ENCODE data around the gene GYG1.

The GYG1 gene

DNA sequence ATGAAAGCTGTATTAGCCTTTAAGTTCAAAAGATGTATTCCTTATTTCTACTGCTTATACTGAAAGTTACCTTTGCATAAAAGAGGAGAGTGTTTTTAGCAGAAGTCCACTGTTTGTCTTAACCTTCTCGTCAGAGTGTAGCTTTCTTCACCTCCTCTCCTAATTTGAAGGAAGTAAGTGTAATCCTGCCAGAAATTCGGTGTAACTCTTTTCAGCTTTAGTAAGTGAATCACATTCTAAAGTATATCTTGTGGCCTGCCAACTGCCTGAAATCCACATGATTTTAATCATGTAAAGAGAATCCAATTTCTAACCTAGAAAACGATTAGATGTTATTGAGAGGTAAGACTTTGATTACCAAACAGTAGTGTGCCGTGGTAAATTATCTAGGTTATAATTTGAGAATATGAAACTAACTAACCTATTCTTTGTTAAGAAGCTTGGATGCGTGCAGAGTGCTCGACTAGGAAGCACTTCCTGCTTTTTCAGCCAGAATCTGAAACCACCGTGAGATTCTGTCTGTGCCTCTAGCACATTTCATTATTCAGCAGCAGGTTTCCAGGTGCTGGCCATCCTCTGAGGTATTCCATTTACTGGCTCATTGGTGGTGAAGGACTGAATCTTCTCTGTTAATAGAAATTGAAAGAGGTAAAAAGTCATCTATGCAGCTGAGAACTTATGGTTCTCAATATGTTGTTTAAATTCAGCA is 7.5 kb downstream of the GYG1 start:
- TF ChIP-seq POLR2A (IDR thresholded peaks at IDR 0.05; ENCODE audit: low read length), result no peak
- no peak for TF ChIP-seq GATA1 (IDR thresholded peaks at IDR 0.05; ENCODE audit: low read depth, low read length)
- no peak for DNase-seq

DNA sequence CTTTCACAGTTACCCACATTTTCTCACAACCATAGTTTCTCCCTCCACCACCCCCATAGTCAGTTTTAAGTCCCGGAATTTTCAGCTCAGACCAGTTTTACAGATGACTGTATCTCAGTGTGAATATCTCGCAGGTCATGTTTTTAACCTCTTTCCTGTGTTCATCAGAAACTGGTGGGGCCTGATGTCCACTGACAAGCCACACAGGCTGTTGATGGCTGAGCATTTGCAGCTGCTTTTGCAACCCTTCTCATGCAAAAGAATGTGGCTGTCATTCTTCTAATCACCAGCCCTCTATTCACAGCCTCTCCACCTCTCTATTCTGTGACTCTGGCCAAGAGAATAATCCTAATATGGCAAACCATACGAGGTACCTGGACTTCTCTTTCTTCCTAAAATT is 8.5 kb downstream of the GYG1 start:
- DNase-seq, result no peak

DNA sequence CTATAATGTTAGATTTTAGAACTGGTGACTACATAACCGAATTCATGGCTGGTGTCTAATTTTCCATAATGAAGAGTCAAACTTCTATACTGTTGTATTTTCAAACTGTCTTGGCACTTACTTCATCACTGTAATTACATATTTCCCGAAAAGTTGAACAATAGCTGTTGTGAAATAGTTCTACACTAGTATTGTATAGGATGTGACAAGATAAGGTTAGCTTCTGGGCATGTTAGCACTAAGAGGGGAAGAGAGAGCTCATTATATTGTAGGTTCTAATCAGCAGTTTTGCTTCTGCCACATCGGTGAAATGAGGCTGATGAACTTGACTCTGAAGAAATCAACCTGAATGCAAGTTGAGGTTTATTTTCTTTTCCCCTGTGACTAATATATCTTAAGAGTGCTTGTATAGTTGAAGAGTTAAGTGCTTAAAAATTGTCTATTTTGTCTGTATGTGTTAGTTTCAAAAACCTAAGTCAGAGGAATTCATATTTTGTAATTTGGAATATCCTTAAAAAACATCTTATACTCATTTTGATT is 8.9 kb downstream of the GYG1 start:
- no peak for DNase-seq
- TF ChIP-seq GATA1 (IDR thresholded peaks at IDR 0.05; ENCODE audit: low read depth, low read length) (no peak), POLR2A (IDR thresholded peaks at IDR 0.05; ENCODE audit: low read length) (no peak)

More for the DNA sequence above, 8.5 kb downstream of the GYG1 start:
- TF ChIP-seq GATA1 (IDR thresholded peaks at IDR 0.05; ENCODE audit: low read depth, low read length) (no peak), POLR2A (IDR thresholded peaks at IDR 0.05; ENCODE audit: low read length) (no peak)

DNA sequence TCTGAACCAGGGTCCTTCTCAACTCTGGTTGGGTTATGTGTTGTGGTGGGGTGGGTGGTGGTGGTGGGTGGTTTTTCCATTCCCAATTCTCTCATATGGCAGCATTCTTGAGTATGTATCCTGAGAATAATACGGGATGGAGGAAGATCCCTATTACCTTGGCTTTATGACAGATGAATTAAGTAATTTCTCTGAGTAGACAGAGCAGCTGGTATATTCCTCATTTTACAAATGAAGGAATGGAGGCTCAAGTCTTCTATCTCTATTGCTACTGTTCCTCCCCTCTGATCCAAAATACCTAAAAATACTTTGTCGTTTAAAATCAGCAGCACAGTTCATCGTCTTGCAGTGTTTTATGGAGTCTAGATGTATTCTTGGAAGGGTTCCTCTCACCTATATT is 10.4 kb downstream of the GYG1 start:
- TF ChIP-seq POLR2A (IDR thresholded peaks at IDR 0.05; ENCODE audit: low read length) (no peak), GATA1 (IDR thresholded peaks at IDR 0.05; ENCODE audit: low read depth, low read length) (no peak)
- no peak for DNase-seq

DNA sequence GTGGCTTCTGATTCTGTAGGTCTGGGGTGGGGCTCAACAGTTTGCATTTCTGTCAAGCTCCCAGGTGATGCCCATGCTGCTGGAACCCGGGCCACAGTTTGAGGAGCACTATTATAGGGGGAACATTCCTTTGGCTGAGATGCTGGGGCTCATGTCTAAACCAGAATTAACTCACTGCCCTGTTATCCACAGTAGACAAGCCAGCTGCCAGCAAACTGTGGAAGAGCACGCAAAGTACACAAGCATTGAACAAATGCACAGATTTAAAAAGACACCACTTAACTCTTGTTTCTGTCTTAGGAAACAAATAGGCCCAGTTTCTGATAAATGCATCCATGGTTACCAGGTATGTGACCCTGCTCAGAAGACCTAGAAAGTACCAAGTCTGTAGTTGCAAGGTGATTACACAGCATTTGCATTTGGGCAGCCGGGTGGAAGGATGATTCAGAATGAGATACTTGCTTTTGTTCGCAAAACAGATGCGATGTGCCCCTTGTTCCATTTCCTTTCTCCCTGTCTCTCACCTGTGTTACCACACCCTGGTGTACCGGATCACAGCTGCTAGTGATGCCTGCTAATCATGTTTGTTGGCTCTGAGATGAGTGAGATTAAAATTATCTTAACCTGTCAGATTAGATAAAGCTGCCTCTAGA is 12.4 kb downstream of the GYG1 start:
- TF ChIP-seq POLR2A (IDR thresholded peaks at IDR 0.05; ENCODE audit: low read length), result no peak
- no peak for TF ChIP-seq GATA1 (IDR thresholded peaks at IDR 0.05; ENCODE audit: low read depth, low read length)
- DNase-seq, result no peak

DNA sequence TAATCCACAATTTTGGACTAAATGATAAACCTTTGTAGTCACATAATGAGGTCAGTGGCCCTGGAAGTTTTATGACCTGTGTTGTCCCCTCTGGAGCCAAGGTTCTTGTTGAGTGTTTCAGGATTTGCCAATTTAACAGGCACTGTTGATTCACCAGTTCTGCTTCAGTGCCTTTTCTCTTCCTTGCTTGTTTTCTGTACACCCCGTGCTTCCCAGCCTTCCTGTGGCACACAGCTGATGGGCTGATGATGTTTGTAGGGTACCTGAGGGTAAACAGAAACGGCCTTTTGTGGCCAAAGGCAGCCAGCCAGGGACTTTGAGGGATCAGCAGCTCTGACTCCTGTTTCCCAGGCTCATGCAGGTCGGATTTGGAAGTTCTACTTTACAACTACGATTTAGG is 13.3 kb downstream of the GYG1 start:
- DNase-seq, result no peak
- TF ChIP-seq POLR2A (IDR thresholded peaks at IDR 0.05; ENCODE audit: low read length) (no peak), GATA1 (IDR thresholded peaks at IDR 0.05; ENCODE audit: low read depth, low read length) (no peak)

DNA sequence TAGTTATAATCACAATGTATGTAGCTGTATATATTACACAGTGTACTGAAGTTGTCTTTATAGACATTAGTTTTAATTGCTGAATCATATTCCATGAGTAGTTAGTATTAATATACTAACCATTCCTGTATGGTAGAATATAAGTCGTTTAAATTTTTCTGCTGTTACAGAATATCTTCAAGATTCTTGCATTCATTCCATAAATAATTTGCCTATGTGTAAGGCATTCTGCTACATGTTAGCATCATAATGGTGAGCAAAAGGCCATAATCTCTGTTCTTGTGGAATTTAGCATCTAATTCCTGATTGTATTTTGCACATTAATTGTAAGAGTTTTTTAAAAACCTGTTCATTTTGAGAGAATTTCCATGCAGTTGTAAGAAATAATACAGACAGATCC is 14.1 kb downstream of the GYG1 start:
- DNase-seq, result no peak
- TF ChIP-seq POLR2A (IDR thresholded peaks at IDR 0.05; ENCODE audit: low read length) (no peak), GATA1 (IDR thresholded peaks at IDR 0.05; ENCODE audit: low read depth, low read length) (no peak)

DNA sequence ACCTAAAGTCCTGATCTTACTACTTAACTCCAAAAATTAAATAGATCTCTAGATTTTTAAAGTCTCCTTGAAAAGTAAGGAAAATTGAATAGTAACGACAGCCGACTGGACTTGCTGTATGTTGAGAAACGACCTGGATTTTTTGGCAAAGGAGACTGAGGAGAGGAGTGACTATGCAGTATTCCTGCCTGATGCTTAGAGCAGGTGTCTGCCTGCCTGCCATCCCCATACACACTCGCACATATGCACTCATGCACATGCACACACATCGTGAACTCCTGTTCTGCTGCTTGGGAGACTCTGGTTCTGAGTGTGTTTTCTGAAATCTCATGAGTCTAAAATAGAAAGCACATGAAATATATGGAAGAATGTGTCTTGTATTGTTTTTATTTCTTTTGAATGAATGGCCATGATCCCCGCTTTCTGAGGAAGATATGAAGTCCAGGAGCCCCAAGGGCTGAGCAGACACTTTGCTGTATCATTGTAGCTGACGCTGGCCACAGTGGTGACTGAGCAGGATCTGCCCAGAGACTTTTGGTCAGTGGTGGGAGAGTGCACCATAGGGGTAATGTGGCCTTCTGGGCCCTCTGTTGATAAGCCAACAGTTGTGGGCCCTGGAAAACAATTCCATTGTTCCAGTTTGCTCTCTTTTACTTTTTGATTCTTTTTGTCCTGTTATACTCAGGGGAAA is 16.4 kb downstream of the GYG1 start:
- no peak for DNase-seq
- TF ChIP-seq POLR2A (IDR thresholded peaks at IDR 0.05; ENCODE audit: low read length) (no peak), GATA1 (IDR thresholded peaks at IDR 0.05; ENCODE audit: low read depth, low read length) (no peak)

DNA sequence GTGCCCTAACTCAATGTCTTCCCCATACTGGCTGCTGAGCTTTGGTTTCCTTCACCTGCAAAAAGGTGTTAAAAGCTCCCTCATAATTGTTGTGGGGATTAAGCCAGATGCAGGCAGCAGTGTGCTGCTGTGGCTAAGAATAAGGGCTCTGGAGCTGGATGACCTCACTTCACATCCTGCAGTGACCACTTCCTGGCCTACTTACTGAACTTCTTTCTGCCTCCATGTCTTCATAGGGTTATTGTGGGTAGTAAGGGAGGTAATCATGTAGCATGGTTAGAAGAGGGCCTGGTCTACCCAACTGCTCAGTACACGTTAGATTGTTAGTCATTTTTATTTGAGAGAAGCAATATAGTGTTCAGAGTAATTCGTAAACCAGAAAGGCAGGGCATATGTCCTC is 18.4 kb downstream of the GYG1 start:
- no peak for TF ChIP-seq POLR2A (IDR thresholded peaks at IDR 0.05; ENCODE audit: low read length)
- no peak for TF ChIP-seq GATA1 (IDR thresholded peaks at IDR 0.05; ENCODE audit: low read depth, low read length)
- no peak for DNase-seq

DNA sequence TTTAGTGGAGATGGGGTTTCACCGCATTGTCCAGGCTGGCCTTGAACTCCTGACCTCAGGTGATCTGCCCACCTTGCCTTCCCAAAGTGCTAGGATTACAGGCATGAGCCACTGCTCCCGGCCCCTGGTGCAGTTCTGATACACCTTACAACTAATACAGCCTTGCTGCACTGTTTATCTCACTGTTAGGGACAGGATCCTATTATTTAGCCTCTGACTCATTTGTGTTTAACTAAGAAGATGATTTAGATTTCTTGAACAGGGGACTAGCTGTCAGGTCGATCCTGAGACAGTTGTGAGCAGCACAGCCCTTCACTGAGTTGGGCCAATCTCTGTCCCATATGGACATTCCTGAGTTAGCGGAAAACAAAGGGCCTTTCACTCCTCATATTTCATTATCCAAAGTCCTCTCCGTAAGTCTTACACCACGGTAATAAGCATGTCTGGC is 19.2 kb downstream of the GYG1 start:
- no peak for DNase-seq

DNA sequence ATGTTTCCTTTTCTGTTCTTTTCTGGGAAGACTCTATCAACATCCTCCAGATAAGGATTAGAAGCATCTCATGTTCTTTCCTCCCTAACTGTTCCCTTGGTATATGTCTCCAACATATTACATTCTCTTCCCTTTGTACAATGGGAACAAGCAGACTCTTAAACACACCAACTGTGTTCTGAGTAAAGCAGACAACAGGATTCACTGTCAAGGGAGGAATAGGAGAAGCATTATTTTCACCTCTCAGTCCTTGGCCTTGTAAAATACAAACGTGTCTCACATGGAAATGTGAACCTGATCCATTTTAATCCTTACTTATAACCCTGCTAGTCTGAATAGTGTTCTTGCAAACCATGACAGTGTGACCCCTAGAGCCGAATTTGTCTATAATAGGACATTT is 19.6 kb downstream of the GYG1 start:
- DNase-seq, result no peak
- no peak for TF ChIP-seq POLR2A (IDR thresholded peaks at IDR 0.05; ENCODE audit: low read length)

More for the DNA sequence above, 19.2 kb downstream of the GYG1 start:
- no peak for TF ChIP-seq GATA1 (IDR thresholded peaks at IDR 0.05; ENCODE audit: low read depth, low read length)
- TF ChIP-seq POLR2A (IDR thresholded peaks at IDR 0.05; ENCODE audit: low read length), result no peak

DNA sequence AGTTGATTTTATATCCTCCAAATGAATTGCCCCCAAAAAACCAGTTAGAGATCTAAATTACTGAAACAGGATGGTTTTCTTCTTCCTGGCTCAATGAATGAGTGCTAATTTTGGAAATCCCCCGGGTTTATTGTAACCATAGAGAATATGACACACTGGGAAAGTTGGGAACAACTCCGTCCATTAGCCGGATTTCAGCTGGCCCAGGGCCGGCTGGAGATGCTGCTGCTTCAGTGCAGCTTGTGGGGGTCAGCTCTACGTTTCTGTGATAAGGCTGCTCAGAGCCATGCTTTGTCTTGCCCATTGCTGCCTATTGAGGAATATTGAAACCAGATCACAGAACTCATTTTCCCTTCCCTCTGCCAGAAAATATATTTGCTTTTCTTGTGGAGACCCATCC is 20.3 kb downstream of the GYG1 start:
- no peak for DNase-seq
- TF ChIP-seq GATA1 (IDR thresholded peaks at IDR 0.05; ENCODE audit: low read depth, low read length) (no peak), POLR2A (IDR thresholded peaks at IDR 0.05; ENCODE audit: low read length) (no peak)

DNA sequence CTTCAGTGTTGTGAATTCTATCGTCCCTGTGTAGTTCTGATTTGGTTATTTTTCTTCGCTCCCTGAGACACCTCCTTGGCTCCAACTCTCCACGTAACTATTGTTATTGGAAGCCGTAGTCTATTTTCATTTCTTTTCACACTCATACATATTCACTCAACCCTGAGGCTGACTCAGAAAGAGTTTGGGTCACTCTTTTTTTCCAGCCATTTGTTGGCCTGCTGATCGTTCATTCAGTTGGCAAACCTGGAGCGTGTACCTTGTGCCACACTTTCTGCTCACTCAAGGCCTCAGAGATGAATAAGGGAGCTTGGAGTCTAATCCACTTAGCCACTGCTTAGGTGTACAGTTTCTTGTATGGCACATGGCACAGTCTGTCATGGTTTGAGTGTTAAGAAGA is 22.4 kb downstream of the GYG1 start:
- TF ChIP-seq GATA1 (IDR thresholded peaks at IDR 0.05; ENCODE audit: low read depth, low read length) (no peak), POLR2A (IDR thresholded peaks at IDR 0.05; ENCODE audit: low read length) (no peak)
- no peak for DNase-seq

DNA sequence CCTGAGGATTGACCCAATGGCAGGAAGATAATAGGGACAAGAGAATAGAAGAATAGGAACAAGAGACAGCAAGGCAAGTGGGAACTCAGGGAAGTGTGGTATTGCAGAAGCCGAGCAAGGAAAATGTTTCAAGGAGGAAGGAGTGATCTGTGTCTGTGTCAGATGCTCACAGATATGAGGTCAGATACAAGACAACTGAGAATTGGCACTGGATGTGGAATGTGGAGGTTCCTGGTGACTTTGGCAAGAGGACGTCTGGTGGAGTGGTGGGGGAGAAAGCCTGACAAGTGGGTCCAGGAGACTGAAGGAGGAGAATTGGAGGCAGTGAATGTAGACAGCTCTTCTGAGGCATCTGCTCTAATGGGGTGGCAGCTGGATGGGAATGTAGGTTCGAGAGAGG is 24.1 kb downstream of the GYG1 start:
- DNase-seq, result no peak

More for the DNA sequence above, 24.1 kb downstream of the GYG1 start:
- TF ChIP-seq POLR2A (IDR thresholded peaks at IDR 0.05; ENCODE audit: low read length) (no peak), GATA1 (IDR thresholded peaks at IDR 0.05; ENCODE audit: low read depth, low read length) (no peak)
